CD4-positive, alpha-beta T cell (primary cell): ENCODE measurements around the gene ARHGEF39. TPM values are rescaled to one million over a fixed set of nuclear protein-coding genes. Genes with fewer than 3 reads are reported as not detected.

Source experiments
- ATAC-seq: fragments of 200-7000 bp; cut with Tn5 transposase; one replicate; pipeline ENCODE4 v1.10.0; 2022; ENCODE audit warnings: mild to moderate bottlenecking; ENCODE audit not compliant: poor library complexity
- CTCF ChIA-PET: fragments of 350-600 bp; sonication (Branson Sonifier 250); formaldehyde crosslinking; loops from one replicate; lab custom pipeline; 2021; ENCODE audit warnings: antibody characterized with exemption, inconsistent platforms; lab: Charles Lee
- POLR2A ChIA-PET: fragments of 350-600 bp; sonication (Branson Sonifier 250); formaldehyde crosslinking; loops from one replicate; lab custom pipeline; 2021; ENCODE audit warnings: antibody characterized with exemption, inconsistent platforms; lab: Charles Lee
- DNase-seq, 14 experiments: peaks; one replicate each; pipeline ENCODE4 v3.0.0-alpha.2; 2013 to 2020; ENCODE audit warnings: mixed read lengths in 2 of 14
- H3K27ac ChIP-seq, 2 donors: one replicate each; pipeline versions ENCODE4 v1.5.1 to v1.7.0; 2013; ENCODE audit warnings: low read length in 2 of 2, low read depth in 1 of 2, mild to moderate bottlenecking in 1 of 2
- H3K27me3 ChIP-seq, 2 experiments: 1 replicate in 1 of 2; 2 replicates in 1 of 2; pipeline versions ENCODE4 v1.6.1 to v1.7.0; 2013; ENCODE audit warnings: low read length in 2 of 2, control low read depth in 1 of 2, mild to moderate bottlenecking in 1 of 2, moderate library complexity in 1 of 2; ENCODE audit not compliant: insufficient read depth in 2 of 2, control insufficient read depth in 1 of 2
- H3K36me3 ChIP-seq: one replicate; pipeline ENCODE4 v1.6.1; 2013; ENCODE audit warnings: low read length, control low read depth; ENCODE audit not compliant: insufficient read depth
- H3K4me1 ChIP-seq: one replicate; pipeline ENCODE4 v1.6.1; 2013; ENCODE audit warnings: low read length, control low read depth; ENCODE audit not compliant: insufficient read depth
- H3K4me3 ChIP-seq: one replicate; pipeline ENCODE4 v1.5.1; 2013; ENCODE audit warnings: mild to moderate bottlenecking, low read length, moderate library complexity
- H3K9me3 ChIP-seq, 2 experiments: 1 replicate in 1 of 2; 2 replicates in 1 of 2; pipeline versions ENCODE4 v1.6.1 to v1.7.0; 2013; ENCODE audit warnings: low read length in 2 of 2, mild to moderate bottlenecking in 2 of 2, control low read depth in 1 of 2, moderate library complexity in 1 of 2; ENCODE audit not compliant: control insufficient read depth in 1 of 2, insufficient read depth in 1 of 2
- H3K27ac Mint-ChIP-seq: one replicate; pipeline ENCODE4 v1.8.0; 2020; ENCODE audit warnings: mixed read lengths
- H3K27me3 Mint-ChIP-seq: one replicate; pipeline ENCODE4 v1.8.0; 2021; ENCODE audit warnings: mixed read lengths
- H3K36me3 Mint-ChIP-seq: one replicate; pipeline ENCODE4 v1.8.0; 2021; ENCODE audit warnings: low read depth, mixed read lengths
- H3K4me1 Mint-ChIP-seq: one replicate; pipeline ENCODE4 v1.8.0; 2021; ENCODE audit warnings: low read depth, mixed read lengths
- H3K4me3 Mint-ChIP-seq: one replicate; pipeline ENCODE4 v1.8.0; 2020; ENCODE audit warnings: mild to moderate bottlenecking, mixed read lengths
- H3K9me3 Mint-ChIP-seq: one replicate; pipeline ENCODE4 v1.8.0; 2020; ENCODE audit warnings: mixed read lengths
- intact Hi-C, 2 experiments: fragments of 100-400 bp; cut with DNase I in 1 of 2; cut with micrococcal nuclease in 1 of 2; formaldehyde crosslinking; loops; one replicate each; pipeline versions ENCODE4 v1.15.1 to v1.9.0; 2023 to 2025; cut with DNase I, micrococcal nuclease
- total RNA-seq, 174 experiments: library from RNA in 2 of 174; stranded (reverse) in 2 of 174; gene quantifications; one replicate each; pipeline ENCODE4 v1.2.3 and lab custom pipeline; 2021 to 2026
- TF ChIP-seq, protein P1 (sequence below): fragments of 200-600 bp; IDR thresholded peaks from one replicate; pipeline ENCODE4 v1.8.0; 2022; ENCODE audit warnings: antibody characterized with exemption, mild to moderate bottlenecking

ARHGEF39 gene
- total RNA-seq, 2 experiments from 2014 or later, result 0.08 to 0.17 TPM

DNA sequence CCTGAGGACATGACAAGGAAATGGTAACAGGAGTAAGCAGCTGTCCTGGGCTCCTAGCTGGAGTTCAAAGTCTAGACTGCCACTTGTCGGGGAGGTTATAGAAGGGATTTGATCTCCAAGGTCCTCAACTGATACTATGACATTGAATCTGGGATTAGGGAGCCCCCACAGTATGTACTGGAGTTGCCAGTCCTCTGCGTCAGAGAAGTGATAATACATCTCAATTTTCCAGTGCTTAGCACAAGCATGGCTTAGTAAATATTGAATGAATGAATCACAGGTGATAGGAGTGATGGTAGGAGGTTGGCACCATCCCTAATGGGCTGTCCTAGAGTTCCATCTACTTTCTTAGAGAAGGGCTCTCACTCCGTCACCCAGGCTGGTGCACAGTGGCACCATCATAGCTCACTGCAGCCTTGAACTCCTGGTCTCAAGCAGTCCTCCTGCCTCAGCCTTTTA lies 31.0 kb upstream of the ARHGEF39 start:
- Mint-ChIP-seq H3K4me1 (peaks cover 25% of the 10 kb centered on the region), H3K36me3 (no peaks in the 10 kb centered on the region), H3K27ac (no peak overlapping the region), H3K27me3 (no peaks in the 10 kb centered on the region), H3K9me3 (no peaks in the 10 kb centered on the region), H3K4me3 (no peak overlapping the region)
- ChIA-PET POLR2A (interaction anchor here (0.7 to 2.8 kb wide), 14 partner anchors 10 to 92 kb away, joined by 3 to 24 read pairs (median 6); partner anchors contain the start of genes ARHGEF39, CCDC107, CREB3 and GBA2), CTCF (interaction anchor here (0.8 to 3.6 kb wide), 23 partner anchors 8 to 94 kb away, joined by 3 to 32 read pairs (median 7); partner anchors contain the start of genes ARHGEF39, CCDC107, RMRP and SIT1)
- Histone ChIP-seq H3K27ac (no peak overlapping the region), H3K4me3 (no peak overlapping the region), H3K4me1 (peaks cover 17% of the 10 kb centered on the region), H3K9me3 (no peaks in the 10 kb centered on the region), H3K27me3 (no peaks in the 10 kb centered on the region), H3K36me3 (peaks cover 45% of the 10 kb centered on the region)
- intact Hi-C loops, result loop anchor here (1.0 to 2.0 kb wide), 6 partner anchors 31 to 91 kb away; partner anchors contain the start of genes CCDC107 (in 2 of the 2), RMRP (in 2 of the 2) and TESK1 (in 1 of the 2)
- TF ChIP-seq, protein P1, sequence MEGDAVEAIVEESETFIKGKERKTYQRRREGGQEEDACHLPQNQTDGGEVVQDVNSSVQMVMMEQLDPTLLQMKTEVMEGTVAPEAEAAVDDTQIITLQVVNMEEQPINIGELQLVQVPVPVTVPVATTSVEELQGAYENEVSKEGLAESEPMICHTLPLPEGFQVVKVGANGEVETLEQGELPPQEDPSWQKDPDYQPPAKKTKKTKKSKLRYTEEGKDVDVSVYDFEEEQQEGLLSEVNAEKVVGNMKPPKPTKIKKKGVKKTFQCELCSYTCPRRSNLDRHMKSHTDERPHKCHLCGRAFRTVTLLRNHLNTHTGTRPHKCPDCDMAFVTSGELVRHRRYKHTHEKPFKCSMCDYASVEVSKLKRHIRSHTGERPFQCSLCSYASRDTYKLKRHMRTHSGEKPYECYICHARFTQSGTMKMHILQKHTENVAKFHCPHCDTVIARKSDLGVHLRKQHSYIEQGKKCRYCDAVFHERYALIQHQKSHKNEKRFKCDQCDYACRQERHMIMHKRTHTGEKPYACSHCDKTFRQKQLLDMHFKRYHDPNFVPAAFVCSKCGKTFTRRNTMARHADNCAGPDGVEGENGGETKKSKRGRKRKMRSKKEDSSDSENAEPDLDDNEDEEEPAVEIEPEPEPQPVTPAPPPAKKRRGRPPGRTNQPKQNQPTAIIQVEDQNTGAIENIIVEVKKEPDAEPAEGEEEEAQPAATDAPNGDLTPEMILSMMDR, result no peak
- no peak for ATAC-seq
- DNase-seq, result no peak

DNA sequence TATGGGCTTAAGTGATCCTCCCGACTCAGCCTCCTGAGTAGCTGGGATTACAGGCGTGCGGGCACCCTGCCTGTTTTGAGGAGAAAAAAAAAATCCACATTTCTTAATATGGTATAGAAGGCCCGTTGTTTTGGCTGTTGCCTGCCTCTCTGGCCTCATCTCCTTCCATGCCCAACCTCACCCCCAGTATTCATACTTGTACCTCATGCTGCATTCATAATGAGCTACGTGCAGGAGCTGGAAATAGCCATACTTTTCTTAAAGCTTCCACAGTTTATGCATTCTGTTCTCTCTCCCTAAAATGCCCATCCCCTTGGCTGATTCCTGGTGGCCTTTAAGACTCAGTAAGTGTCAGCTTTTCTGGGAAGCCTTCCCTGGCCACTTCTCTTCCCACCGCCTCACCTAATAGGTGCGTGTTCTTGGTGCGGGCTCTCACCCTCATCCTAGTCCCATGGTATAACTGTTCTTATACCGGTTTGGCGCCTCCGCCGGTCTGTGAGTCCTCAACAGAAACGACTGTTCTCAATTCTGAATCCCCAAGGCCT lies 26.8 kb upstream of the ARHGEF39 start:
- CTCF ChIA-PET, result interaction anchor here (1.4 kb wide), 2 partner anchors 34 to 75 kb away, joined by 3 read pairs; partner anchors contain the start of genes CCDC107 and RMRP
- no peak overlapping the region for H3K27ac ChIP-seq
- Mint-ChIP-seq H3K27ac (peak overlapping the region; percentile 73), H3K9me3 (no peaks in the 10 kb centered on the region), H3K4me3 (peak overlapping the region; percentile 92), H3K36me3 (no peaks in the 10 kb centered on the region), H3K27me3 (no peaks in the 10 kb centered on the region), H3K4me1 (peaks cover 36% of the 10 kb centered on the region)
- TF ChIP-seq, protein P1, result no peak
- peaks cover 32% of the 10 kb centered on the region for H3K4me1 ChIP-seq
- no peak overlapping the region for H3K4me3 ChIP-seq
- intact Hi-C loops, result no loop called here
- H3K36me3 ChIP-seq, result peaks cover 4% of the 10 kb centered on the region
- ATAC-seq (no peak), DNase-seq (no peak)
- POLR2A ChIA-PET, result interaction anchor here (0.7 to 2.3 kb wide), 5 partner anchors 11 to 63 kb away, joined by 3 to 10 read pairs (median 7); partner anchors contain the start of gene ARHGEF39
- H3K9me3 ChIP-seq, result no peaks in the 10 kb centered on the region
- H3K27me3 ChIP-seq, result no peaks in the 10 kb centered on the region

DNA sequence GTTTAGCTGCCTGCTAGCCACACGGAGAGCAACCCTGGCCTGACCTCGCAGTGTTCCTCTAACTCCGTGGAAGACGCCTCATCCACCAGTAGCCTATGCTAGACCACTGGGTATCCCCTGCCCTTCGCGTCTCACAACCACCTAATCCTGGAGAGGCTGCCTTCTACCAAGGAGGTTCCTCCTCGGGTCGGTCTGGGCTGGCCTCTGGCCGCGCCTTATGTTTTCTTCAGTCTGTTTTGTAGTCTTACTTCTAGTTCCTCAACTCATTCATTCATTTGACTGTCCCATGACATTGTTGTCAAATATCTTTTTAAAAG lies 26.3 kb upstream of the ARHGEF39 start:
- Histone ChIP-seq H3K27me3 (no peaks in the 10 kb centered on the region), H3K9me3 (no peaks in the 10 kb centered on the region), H3K27ac (peak overlapping the region; percentile 40 to 55), H3K36me3 (no peaks in the 10 kb centered on the region), H3K4me1 (peaks cover 27% of the 10 kb centered on the region), H3K4me3 (peak overlapping the region; percentile 88)
- H3K9me3 Mint-ChIP-seq, result no peaks in the 10 kb centered on the region
- TF ChIP-seq, protein P1, result no peak
- no peaks in the 10 kb centered on the region for H3K36me3 Mint-ChIP-seq
- H3K27me3 Mint-ChIP-seq, result no peaks in the 10 kb centered on the region
- intact Hi-C loops, result no loop called here
- H3K4me1 Mint-ChIP-seq, result peaks cover 30% of the 10 kb centered on the region
- ATAC-seq (no peak), DNase-seq (no peak)
- H3K27ac Mint-ChIP-seq, result peak overlapping the region; percentile 73
- ChIA-PET POLR2A (interaction anchor here (0.7 to 2.3 kb wide), 13 partner anchors 11 to 72 kb away, joined by 3 to 10 read pairs (median 4); partner anchors contain the start of genes ARHGEF39, CCDC107, RMRP and SIT1), CTCF (interaction anchor here (1.2 to 1.8 kb wide), 3 partner anchors 23 to 75 kb away, joined by 3 to 5 read pairs (median 3); no protein-coding TSS in a partner anchor)
- peak overlapping the region; percentile 92 for H3K4me3 Mint-ChIP-seq
